ENCODE measurements around the gene C16orf96. TPM values are rescaled to one million over a fixed set of nuclear protein-coding genes. Genes with fewer than 3 reads are reported as not detected.

The C16orf96 gene
- total RNA-seq, 1 donor from 2014 or later, result 0.11 TPM

GRCh38 chr16:4639899-4640509 lies 83.9 kb downstream of the C16orf96 start:
- DNase-seq (ENCODE audit: low spot score), result no peak
- no peak overlapping the region for H3K27ac ChIP-seq
- H3K79me2 ChIP-seq (ENCODE audit: low read depth), result peaks cover 85% of the 10 kb centered on the region
- no peaks in the 10 kb centered on the region for H3K36me3 ChIP-seq
- H3K4me3 ChIP-seq, result no peak overlapping the region
- Mint-ChIP-seq H3K36me3 (peaks cover 9% of the 10 kb centered on the region), H3K27me3 (ENCODE audit: insufficient read depth, low read depth) (peaks cover 7% of the 10 kb centered on the region), H3K9me3 (no peaks in the 10 kb centered on the region), H3K4me1 (peaks cover 10% of the 10 kb centered on the region), H3K27ac (no peak overlapping the region), H3K4me3 (no peak overlapping the region)
- TF ChIP-seq EZH2phosphoT487 (IDR thresholded peaks at IDR 0.05) (no peak), EZH2 (IDR thresholded peaks at IDR 0.05) (no peak), CTCF (IDR thresholded peaks at IDR 0.05) (no peak)
- H3K9me3 ChIP-seq (ENCODE audit: low read depth), result no peaks in the 10 kb centered on the region
- H4K20me1 ChIP-seq (ENCODE audit: low read depth), result peaks cover 58% of the 10 kb centered on the region
- no peak overlapping the region for H3K4me2 ChIP-seq
- H3K4me1 ChIP-seq, result no peaks in the 10 kb centered on the region
- no peak overlapping the region for H2AFZ ChIP-seq (replicated peaks)
- no peak overlapping the region for H3K9ac ChIP-seq
- peaks cover 2% of the 10 kb centered on the region for H3F3A ChIP-seq (ENCODE audit: low read depth)
- no peaks in the 10 kb centered on the region for H3K27me3 ChIP-seq

- no peak for TF ChIP-seq EZH2 (IDR thresholded peaks at IDR 0.05)
- TF ChIP-seq EZH2phosphoT487 (IDR thresholded peaks at IDR 0.05), result no peak
- no peak for TF ChIP-seq CTCF (IDR thresholded peaks at IDR 0.05)
- Histone ChIP-seq H3K27ac (no peak overlapping the region), H3K4me2 (no peak overlapping the region), H3K9ac (no peak overlapping the region), H3K27me3 (no peaks in the 10 kb centered on the region), H3K36me3 (no peaks in the 10 kb centered on the region), H4K20me1 (ENCODE audit: low read depth) (peaks cover 61% of the 10 kb centered on the region), H3K4me3 (no peak overlapping the region), H3K4me1 (no peaks in the 10 kb centered on the region), H3F3A (ENCODE audit: low read depth) (peaks cover 2% of the 10 kb centered on the region), H2AFZ (replicated peaks) (no peak overlapping the region), H3K9me3 (ENCODE audit: low read depth) (no peaks in the 10 kb centered on the region), H3K79me2 (ENCODE audit: low read depth) (peaks cover 85% of the 10 kb centered on the region)
- Mint-ChIP-seq H3K9me3 (no peaks in the 10 kb centered on the region), H3K36me3 (peaks cover 15% of the 10 kb centered on the region), H3K4me1 (peaks cover 10% of the 10 kb centered on the region), H3K27me3 (ENCODE audit: insufficient read depth, low read depth) (peaks cover 6% of the 10 kb centered on the region), H3K27ac (no peak overlapping the region), H3K4me3 (no peak overlapping the region)
- DNase-seq (ENCODE audit: low spot score), result no peak
Measured at GRCh38 chr16:4640572-4641305, 84.6 kb downstream of the C16orf96 start.

GRCh38 chr16:4641306-4641687 lies 85.2 kb downstream of the C16orf96 start:
- H3K9me3 ChIP-seq (ENCODE audit: low read depth), result no peaks in the 10 kb centered on the region
- no peak for TF ChIP-seq EZH2 (IDR thresholded peaks at IDR 0.05)
- no peak for TF ChIP-seq EZH2phosphoT487 (IDR thresholded peaks at IDR 0.05)
- TF ChIP-seq CTCF (IDR thresholded peaks at IDR 0.05), result no peak
- no peak for DNase-seq (ENCODE audit: low spot score)
- H3F3A ChIP-seq (ENCODE audit: low read depth), result peaks cover 2% of the 10 kb centered on the region
- H2AFZ ChIP-seq (replicated peaks), result no peak overlapping the region
- H3K4me3 Mint-ChIP-seq, result no peak overlapping the region
- peaks cover 55% of the 10 kb centered on the region for H4K20me1 ChIP-seq (ENCODE audit: low read depth)
- H3K79me2 ChIP-seq (ENCODE audit: low read depth), result peaks cover 86% of the 10 kb centered on the region
- H3K36me3 ChIP-seq, result no peaks in the 10 kb centered on the region
- no peak overlapping the region for H3K4me3 ChIP-seq
- H3K4me1 ChIP-seq, result no peaks in the 10 kb centered on the region
- H3K27ac Mint-ChIP-seq, result no peak overlapping the region
- H3K27me3 ChIP-seq, result no peaks in the 10 kb centered on the region
- H3K27me3 Mint-ChIP-seq (ENCODE audit: insufficient read depth, low read depth), result peaks cover 6% of the 10 kb centered on the region
- no peak overlapping the region for H3K27ac ChIP-seq
- no peak overlapping the region for H3K4me2 ChIP-seq
- H3K36me3 Mint-ChIP-seq, result peaks cover 13% of the 10 kb centered on the region
- no peak overlapping the region for H3K9ac ChIP-seq
- no peaks in the 10 kb centered on the region for H3K9me3 Mint-ChIP-seq
- H3K4me1 Mint-ChIP-seq, result peaks cover 8% of the 10 kb centered on the region
